Mammary epithelial cell (primary cell): ENCODE data around the gene C1S.

ENCODE experiments used
- CTCF ChIP-seq, 2 donors: IDR thresholded peaks in 1 of 2; conservative IDR thresholded peaks in 1 of 2; 2 replicates each; pipeline ENCODE4 v1.5.1; 2011 to 2012; ENCODE audit warnings: inconsistent platforms in 2 of 2, low read length in 2 of 2, mild to moderate bottlenecking in 2 of 2, control low read depth in 1 of 2, low read depth in 1 of 2; ENCODE audit not compliant: insufficient read depth in 1 of 2; ENCODE audit errors: extremely low read depth in 1 of 2
- EZH2 ChIP-seq: IDR thresholded peaks from 2 replicates; pipeline ENCODE4 v1.6.1; 2012; ENCODE audit warnings: low read length, inconsistent platforms, borderline replicate concordance

DNA sequence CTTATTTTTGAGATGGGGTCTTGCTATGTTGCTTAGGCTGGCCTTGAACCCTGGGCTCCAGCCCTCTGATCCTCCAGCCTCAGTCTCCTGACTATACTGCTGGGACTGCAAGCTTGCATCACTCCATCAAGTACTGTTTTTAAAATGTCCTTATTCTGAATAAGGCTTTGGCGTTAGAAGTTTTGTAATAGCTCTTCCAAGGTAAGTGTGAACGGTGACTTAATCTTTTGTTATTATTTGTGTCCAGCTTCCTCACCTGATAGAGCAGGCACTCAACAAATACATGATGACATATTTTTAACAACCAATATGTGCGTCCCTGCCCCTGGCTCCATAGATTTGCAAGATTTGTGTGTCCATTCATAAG lies 47.1 kb downstream of the C1S start:
- no peak for TF ChIP-seq CTCF (conservative IDR thresholded peaks at IDR 0.05 in 1 of 2, IDR thresholded peaks at IDR 0.05 in 1 of 2; ENCODE audit: extremely low read depth in 1 of 2, insufficient read depth in 1 of 2, low read depth in 1 of 2, low read length in 2 of 2)
- no peak for TF ChIP-seq EZH2
